Right lung (tissue), 5 donors: ENCODE measurements around the gene CHST8. TPM values are rescaled to one million over a fixed set of nuclear protein-coding genes. Genes with fewer than 3 reads are reported as not detected.
"Not testable (repeated sequence)": the region's sequence is repeated elsewhere in the genome, so short reads cannot be mapped to it uniquely, and the experiment has no call there.

Experiments used
- DNase-seq, 2 donors: peaks; one replicate each; pipeline ENCODE4 v3.0.0-alpha.2; 2013
- polyA plus RNA-seq, 5 donors: library from polyadenylated mRNA; unstranded; fragments of 120-200 nt; gene quantifications; one replicate each; pipeline versions ENCODE4 v1.2.1 to v1.2.3, GENCODE V29; 2013; ENCODE audit warnings: inconsistent platforms in 1 of 5, low replicate concordance in 1 of 5; ENCODE audit not compliant: insufficient read length in 5 of 5, insufficient read depth in 1 of 5

CHST8 gene
- polyA plus RNA-seq, 5 donors, result 0.06 to 0.08 TPM; not detected in 3

DNA sequence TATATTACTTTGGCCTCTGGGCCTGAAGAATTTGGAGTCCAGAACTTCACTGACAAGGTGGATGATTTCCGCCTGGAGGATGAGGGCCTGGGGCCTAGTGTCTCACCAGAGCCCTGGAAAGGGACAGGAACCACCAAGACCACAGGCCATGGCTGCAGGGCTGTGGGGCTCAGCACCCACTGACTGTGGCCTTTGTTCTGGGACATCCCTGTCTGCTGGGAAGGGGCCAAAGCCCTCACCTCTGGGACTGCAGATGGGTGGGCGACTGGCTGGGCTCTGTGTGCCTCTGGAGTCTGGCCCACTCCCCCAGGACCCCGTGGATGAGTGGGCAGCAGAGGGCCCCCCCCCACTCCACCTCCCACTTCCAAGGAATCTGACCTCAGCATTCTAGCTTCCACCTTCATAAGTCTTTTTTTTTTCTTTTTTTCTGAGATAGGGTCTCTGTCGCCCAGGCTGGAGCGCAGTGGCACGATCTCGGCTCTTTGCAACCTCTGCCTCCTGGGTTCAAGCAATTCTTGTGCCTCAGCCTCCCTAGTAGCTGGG, 20.3 kb downstream of the CHST8 start:
- DNase-seq, result no peak

DNA sequence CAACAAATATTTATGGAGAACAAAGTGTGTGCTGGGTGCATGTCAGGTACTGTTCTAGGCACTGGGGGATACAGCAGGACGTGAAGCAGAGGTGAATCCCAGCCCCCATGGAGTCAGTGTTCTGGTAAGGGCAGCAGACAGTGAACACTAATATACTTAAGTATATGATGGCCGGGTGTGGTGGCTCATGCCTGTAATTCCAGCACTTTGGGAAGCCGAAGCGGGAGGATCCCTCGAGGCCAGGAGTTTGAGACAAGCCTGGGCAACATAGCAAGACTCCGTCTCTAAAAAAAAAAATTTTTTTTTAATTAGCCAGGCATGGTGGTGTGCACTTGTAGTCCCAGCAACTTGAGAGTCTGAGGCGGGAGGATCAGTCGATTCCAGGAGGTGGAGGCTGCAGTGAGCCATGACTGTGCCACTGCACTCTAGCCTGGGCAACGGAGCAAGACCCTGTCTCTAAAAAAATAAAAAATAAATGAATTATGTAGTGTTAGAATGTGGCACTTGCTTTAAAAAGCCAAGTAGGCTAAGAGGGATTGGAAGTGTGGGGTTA, 22.6 kb downstream of the CHST8 start:
- DNase-seq, result no peak

DNA sequence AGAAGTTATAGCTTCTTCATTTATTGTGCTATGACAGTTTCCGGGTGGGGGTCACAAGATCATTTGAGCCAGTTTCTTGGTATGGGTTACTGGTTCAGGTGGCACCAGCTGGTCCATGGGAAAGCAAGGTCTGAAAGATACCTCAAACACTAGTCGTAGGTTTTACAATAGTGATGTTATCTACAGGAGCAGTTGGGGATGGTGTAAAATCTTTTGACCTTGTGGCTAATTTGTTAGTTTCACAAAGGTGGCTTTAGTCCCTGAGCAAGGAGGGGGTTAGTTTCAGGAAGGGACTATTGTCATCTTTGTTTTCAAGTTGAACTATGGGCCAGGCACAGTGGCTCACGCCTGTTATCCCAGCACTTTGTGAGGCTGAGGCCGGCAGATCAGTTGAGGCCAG, 24.6 kb downstream of the CHST8 start:
- no peak for DNase-seq

DNA sequence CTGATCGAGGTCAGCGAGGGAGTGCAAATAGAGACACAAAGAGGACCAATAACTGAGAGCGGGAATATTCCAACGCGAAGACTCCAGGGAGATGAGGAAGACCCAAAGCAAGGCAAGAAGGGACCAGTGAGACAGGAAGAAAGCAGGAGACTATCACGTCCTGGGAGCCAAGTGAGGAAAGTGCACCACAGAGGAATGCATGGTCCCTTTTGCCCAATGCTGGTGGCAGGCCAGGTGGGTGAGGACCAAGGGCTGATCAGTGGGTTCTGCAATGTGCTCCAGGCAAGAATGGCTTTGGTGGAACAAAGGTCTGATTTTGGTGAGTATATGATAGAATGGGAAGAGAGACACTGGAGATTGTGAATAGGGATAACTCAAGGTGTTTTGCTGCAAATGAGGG, 25.4 kb downstream of the CHST8 start:
- no peak for DNase-seq

DNA sequence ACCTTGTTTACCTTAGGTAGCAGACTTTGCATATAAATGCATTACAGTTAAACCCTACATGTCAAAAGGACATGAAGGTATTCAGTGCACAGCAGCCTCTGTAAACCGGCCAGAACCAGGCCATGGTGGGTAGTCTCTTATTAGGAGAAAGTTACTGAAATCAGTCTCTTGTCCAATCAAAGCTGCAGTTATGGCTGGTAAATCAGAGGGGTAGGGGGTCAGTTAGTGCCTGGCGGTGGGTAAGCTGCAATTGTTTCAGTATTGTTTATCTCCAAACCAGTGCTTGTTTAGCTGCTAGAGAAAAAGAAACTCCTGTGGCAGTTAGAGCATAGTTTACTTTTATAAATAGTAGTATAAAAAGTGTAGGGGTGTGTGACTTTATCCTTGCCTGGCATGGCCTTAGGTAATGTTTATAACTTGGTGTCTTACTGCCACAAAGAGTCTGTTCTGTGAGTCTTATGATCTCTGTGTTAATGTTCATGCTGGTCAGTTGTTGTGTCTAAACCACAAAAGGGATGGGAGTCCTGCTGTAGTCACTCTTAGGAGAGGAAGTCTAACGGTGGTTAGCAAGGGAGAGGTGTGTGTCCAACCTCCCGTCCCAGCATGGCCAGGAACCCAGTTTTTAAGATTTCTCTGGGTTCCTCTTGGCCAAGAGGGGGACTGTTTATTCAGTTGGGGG, 28.0 kb downstream of the CHST8 start:
- DNase-seq, result no peak

DNA sequence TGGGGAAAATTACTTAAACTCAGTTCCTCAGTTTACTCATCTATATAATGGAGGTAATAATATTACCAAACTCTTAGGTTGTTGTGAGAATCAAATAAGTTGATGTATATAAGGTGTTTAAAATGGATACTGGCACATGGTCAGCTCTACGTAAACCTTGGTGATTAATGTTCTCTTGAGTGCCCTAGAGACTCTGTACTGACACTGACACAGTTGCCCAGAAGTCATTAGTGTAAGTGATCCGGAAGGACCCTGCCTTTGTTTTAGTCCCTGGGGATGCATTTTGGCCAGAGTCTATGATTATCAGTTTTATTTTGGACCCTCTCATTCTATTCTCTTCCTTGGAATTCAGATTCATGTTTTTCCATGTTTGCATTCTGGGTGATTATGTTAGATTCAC, 31.9 kb downstream of the CHST8 start:
- no peak for DNase-seq

DNA sequence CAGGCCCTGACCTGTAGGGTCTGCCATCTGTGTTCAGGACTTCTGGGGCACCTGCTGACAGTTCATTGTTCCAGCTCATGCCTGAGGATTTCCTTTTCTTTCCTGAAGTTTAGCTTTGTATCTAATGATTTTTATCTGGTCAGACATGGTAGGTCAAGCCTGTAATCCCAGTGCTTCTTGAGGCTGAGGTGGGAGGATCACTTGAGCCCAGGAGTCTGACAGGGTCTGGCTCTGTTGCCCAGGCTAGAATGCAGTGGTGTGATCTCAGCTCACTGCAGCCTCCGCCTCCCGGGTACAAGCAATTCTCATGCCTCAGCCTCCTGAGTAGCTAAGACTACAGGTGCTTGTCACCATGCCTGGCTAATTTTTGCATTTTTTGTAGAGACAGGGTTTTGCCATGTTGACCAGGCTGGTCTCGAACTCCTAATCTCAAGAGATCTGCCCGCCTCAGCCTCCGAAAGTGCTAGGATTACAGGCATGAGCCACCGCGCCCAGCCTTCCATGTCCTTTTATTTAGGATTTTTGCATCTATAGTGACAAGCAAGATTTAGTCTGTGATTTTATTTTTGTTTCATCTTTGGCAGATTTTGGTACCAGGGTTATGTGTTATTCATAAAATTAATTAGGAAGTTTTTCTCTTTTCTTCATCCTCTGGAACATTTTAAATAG, 33.2 kb downstream of the CHST8 start:
- DNase-seq, result no peak

DNA sequence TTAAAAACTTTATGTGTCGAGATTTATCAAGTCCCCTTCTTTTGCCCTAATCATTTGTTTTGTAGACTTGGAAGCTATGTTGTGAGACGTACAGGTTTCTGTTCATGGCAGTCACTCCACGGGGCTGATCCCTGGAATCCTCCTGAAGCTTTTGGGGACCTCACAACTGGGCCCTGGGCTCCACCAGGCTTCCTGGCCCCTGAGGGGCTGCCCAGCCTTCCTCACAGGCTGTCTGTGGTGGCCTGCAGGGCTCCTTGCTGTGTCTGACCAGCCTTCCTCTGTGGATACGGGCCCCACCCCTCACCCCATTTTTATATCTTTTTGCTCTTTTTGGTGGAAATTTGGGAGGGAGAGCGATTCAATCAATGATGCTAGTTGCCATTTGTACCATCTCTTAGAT, 38.1 kb downstream of the CHST8 start:
- no peak for DNase-seq

DNA sequence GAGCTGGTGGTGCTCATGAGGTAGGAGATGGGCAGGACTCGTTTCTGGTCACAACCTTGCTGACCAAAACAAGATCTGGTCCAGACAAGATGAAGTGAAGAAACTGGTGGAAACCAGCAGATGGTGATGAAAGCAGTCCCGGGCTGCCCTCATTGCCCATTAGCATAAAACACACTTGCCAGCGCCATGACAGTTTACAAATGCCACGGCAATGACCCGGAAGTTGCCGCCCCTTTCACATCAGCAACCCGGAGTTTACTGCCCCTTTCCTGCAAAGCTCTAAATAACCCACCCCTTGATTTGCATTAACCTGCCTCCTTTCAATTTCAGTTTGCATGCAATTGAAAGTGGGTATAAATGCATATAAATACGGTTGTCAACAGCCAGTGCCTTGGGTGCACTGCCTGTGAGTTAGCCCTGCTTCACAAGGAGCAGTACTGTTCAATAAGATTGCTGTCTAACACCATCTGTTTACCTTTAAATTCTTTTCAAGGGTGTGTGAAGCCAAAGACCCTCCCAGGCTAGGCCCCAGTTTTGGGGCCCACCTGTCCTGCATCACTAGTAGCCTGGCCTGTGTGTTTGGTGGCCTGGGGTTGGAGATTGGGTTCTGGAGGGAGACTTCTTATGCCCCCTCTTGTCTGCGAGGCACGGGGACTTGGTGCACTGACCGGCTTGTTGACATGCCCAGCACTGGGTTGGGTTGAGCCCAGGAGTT, 38.8 kb downstream of the CHST8 start:
- DNase-seq, result no peak

DNA sequence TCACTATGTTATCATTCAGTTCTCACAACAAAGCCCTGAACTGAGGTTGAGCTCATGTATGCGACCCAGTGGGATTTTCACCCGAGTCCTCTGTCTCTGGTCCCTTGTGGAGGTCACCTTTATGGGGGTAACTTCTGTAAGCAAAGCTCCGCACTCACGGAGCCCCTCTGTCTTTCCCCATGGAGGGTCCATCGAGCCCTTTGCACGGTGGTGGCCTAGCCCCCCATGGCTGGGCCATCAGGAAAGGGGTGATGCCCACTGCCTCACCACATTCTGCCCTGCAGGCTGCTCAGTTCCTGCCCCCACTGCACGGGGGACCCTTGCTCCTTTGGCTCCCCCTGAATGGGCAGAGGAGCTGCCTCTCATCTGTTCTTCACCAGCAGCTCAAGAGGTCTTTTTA, 39.6 kb downstream of the CHST8 start:
- DNase-seq, result no peak

DNA sequence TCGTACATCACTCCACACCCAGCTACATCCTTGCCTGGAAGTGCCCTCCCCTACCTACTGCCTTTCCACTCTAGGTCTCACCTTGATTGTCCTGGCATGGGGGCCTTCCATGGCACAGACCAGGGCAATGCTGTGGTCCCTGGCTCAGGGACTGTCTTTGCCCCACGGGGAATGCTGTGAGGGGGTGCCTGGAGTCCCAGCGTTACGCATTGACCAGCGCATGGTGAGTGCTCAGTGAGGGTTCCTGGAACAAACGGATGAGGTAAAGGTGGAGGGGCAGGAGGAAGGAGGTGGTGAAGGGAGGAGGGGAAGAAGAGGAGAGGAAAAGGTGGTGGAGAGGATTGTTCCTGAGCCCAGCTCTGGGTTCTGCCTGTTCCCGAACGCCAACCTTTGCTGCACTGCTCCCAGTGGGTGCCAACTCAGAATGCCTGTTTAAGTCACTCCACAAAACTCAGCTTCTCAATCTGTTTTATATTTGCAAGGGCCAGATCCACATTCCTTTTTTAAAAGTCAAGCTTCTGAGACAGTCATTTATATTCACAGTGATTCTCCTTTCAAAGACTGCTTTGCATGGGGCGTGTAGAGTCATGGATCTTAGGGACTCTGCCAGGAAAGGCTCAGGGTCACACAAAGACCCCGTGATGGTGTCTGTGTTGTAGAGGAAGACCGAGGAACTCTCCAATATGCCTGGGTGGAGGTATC, 40.8 kb downstream of the CHST8 start:
- DNase-seq, result no peak

DNA sequence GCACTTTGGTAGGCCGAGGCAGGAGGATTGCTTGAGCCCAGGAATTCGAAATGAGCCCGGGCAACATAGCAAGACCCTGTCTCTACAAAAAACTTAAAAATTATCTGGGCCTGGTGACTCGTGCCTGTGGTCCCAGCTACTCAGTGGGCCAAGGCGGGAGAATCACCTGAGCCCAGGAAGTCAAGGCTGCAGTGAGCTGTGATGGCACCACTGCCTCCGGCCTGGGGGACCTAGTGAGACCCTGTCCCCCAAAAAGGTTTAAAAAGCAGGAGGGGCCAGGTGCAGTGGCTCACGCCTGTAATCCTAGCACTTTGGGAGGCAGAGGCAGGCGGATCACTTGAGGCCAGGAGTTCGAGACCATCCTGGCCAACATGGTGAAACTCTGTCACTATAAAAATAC, 41.6 kb downstream of the CHST8 start:
- DNase-seq, result not testable (repeated sequence)

DNA sequence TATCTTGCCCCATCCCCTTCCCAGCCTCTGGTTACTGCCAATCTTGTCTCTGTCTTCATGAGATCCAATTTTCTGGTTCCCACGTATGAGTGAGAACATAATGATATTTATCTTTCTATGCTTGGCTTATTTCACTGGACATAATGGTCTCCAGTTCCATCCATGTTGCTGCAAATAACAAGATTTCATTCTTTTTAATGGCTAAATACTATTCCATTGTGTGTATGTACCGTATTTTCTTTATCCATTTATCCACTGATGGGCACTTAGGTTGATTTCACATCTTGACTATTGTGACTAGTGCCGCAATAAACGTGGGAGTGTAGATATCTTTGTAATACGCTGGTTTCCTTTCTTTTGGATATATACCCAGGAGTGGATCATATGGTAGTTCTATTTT, 43.0 kb downstream of the CHST8 start:
- no peak for DNase-seq

DNA sequence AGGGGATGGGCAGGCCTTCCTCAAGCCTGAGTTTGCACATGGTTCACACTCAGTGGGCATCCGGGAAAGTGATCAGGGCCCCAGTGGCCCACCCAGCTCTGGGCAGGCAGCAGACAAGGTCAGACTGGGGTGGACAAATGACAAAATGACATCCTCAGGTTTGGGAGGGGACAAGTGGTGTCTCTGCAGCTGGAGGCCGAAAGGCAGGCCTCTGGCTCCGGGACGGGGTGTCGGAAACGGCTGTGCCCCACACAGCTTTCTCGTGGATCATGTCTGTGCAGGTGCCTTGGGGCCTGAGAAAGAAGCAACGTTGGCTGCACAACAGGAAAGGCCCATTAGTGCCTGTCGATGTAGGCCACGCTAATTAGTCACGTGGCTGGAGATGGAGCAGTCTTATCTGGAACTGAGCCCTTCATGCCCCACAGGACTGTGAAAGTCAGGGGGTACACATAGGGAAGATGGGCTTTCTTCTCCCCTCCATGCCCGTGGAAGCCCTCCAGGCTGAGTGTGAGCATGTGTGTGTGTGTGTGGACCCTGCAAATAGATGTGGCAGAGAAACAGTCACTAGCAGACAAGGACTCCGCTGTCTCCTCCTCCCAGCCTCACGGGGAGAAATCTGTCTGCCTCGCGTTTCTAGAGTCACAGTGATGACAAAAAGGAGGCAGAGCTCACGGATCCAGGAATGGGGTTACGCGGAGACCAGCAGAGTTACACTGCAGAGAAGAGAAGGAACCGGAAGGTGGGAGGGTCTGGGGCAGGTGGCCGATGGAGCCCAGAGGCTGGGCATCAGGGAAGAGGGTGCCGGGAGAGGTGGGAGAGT, 44.2 kb downstream of the CHST8 start:
- no peak for DNase-seq

DNA sequence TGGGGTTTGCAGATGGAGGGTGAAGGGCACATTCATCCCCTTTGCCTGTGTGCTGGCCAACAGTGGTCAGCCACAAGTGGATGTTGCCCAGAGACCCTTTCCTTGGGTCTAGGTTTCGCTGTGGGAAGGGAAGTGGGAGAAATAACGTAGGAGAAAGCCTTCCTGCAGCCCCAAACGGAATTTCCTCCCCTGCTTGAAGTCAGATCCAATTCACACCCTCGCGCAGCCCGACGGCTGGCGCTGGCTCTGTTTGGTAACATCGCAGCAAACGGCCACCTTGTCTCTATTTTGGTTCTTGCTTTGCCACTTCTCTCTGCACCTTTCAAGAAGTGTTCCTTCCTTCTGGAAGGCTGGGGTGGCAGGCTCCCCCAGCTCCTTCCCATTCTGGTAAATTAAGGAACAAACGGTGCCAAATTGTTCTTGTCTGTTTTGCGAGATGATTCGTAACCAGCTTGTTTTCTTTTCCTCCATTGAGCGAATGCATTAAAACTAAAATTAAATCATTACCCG, 45.4 kb downstream of the CHST8 start:
- DNase-seq, result no peak

DNA sequence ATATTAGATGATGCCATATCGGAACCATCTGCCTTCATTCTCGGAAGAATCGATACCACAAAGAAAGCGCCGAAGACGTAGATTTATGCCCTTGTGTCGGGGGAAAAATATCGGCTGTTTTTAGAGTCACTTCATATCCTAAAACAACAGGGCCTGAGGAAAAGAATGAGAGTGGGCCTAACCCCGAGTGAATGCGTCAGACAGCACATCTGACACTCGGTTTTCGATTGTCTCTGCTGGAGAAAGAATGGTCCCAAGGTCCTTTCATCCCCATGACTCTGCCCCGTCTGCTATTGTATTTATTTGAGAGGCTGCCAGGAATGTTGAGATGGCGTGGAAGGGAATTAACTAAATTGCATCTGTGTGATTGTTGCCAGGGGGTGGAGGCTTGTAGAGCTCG, 46.1 kb downstream of the CHST8 start:
- DNase-seq, result no peak

DNA sequence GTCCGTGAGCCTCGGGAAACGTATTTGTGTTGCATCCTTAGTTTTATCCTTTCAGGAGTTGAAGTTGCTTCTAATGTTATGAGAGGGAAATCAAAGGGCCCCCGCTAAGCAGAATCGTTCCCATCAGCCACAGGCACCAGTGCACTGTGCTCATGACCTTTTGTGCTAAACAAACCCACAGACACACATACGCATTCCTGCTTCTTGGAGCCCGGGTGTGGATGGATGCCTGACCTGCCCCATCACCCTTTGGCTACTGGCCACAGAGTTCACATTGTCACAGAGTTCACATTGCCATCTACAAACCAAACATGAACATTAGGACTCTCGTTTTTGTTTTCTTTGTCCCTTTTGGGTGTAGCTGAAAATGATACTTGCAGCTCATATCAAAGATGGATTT, 47.2 kb downstream of the CHST8 start:
- no peak for DNase-seq

DNA sequence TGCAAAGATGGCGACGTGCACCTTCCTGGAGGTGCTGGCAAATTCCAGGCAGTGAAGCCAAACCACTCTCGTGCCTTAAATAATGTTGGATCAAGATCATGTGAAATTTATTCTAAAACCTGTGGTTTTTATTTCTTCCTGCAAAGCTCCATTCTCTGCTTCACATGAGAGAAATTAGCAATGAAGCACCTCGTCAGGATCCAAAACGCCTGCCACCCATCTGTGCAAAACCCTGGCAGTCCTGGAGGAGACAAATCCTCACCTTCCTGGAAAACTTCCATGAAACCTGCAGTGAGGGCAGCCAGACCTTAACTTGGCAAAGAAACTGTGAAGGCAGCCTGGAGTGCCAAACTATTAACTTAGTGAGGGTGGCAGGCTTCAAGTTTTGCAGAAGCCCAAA, 47.6 kb downstream of the CHST8 start:
- DNase-seq, result no peak

DNA sequence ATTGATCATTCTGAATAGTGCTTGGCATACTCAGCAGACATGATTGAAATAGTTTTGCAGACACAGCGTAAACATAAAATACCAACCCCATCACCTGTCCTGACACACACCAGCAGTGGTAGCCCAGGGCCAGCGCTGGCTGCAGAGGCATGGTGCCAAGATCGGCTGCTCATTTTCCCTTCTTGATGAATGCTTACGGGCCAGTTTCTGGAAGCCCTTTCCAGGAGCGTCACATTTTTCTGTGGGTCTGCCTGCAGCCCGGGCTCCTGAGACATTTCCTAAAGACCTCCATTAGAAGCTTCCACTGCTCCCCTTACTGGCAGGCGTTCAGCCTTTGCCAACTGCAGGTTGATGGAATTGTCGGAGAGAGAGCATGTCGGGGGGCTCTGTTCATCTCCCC, 48.6 kb downstream of the CHST8 start:
- DNase-seq, result no peak

DNA sequence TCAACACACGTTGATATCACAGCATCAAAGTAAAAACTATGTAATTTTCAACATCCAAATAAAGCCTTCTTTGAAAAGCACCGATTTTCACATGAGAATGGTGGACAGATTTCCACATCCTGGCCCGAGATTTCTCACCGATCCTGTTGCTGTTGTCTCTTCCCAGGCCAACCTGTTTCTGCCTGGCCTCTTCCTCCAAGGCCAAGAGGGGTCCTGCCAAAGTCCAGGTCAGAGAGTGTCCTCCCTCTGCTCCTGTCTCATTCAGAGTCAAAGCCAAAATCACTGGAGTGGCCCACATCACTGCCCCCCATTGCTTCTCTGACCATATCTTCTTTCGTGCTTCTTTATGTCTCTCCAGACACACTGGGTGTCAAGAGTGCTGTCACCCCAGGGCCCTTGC, 49.5 kb downstream of the CHST8 start:
- DNase-seq, result no peak
